NCI-H526 treated with DMSO at 0.1 percent for 48 hours (cell line): ENCODE measurements around the gene RPP38.
A peak's percentile ranks its signal among the peaks of the same experiment; 100 is the strongest.

Experiments
- DNase-seq: peaks from one replicate; lab custom pipeline; 2025; lab: John Stamatoyannopoulos, UW

Gene RPP38

DNA sequence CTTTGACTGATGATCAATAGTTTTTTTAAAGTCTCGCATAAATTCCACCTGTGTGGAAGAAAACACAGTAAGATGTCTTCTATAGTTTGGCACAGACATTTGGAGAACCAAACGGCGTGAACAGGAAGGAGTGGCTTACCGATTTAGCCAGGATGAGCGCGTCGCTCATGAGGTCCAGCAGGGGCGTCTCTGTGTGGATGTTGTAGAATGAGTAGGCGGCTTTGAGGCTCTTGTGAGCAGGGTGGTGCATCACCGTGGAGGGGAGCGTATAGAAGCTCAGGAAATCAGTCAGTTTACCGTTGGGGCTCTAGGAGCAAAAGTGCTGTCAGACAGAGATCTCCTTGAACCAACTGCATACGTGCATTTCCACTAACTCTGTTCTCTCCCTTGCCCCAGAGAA, 15.5 kb downstream of the RPP38 start:
- no peak for DNase-seq

DNA sequence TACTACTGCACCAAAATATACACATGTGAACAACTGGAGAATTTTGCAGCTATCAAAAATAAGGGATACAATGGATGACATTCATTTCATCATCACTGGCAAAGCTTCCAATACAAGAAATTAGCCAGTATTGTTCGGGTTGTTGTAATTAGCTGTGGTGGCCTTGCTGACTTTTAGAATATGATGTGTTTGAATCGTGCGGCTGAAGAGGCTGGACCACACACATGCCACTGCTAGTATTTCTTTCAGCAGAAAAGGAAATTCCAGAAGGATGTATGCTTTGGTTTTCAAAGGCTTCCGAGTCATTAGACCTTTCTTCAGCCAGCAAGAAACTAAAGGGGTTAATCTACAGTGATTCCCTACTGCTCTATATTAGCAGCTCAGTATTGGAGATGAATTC, 16.6 kb downstream of the RPP38 start:
- DNase-seq = no peak

DNA sequence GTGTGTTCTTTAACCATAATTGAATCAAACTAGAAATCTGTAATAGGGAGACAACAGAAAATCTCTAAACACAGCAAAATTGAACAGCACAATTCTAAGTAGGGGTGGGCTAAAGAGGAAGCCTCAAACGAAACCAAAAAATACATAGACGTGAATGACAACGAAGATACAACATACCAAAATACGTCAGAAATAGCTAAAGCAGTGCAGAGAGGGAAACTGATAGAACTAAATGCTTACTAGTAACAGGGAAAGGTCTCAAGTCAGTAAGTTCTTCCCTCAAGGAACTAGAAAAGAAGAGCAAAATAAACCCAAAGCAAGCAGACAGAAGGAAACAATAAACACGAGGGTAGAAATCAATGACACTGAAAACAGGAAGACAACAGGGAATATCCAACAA, 19.1 kb downstream of the RPP38 start:
- no peak for DNase-seq

DNA sequence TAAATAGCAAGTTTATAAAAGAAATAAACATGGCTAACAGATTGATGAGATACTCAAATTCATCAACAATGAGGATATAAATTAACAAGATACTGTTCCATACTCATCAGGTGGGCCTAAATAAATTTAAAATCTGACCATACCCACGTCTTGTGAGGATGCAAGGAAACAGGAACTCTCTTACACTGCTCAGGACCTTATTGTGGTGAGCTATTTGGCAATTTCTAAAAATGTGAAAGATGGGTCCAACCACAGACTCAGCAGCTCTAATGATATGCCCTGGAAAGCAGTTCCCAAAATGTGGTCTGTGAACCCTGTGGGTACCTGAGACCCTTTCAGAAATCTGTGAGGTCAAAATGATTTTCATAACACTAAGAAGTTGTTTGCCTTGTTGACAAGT, 21.5 kb downstream of the RPP38 start:
- DNase-seq = no peak

DNA sequence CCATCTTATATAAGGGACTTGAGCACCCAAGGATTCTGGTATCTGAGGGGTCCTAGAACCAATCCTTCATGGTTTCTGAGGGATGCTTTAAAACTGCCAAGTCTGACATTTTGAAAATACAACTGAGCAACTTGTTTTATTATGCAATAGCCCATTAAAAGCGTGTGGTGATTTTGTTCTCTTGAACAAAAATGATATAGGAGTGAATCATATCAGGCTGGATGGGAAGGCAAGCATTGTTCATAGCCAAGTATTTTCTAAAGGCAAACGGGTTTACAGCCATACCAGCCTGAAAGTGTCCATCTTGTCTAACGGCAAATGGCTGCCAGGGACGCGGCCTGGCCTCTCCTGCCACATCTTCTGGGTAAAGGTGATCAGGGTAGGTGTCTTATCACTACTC, 23.4 kb downstream of the RPP38 start:
- no peak for DNase-seq

DNA sequence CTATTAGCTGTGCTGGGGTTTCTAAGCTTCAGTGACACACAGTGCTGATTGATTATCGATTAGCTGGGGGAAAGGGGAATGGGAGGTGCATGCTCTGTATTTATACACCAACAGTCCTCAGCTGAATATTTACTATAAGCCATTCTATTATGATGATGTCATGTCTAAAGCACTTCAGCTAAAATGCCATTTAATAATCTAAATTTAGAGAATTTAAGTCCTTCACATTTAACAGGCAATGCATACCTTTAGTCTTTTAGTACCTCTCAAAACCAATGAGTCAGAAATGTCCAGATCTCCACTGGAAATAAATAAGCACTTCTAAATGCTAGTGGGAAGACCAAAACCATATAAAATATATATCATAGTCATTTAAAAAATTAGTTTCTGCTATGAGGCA, 24.6 kb downstream of the RPP38 start:
- DNase-seq = no peak

DNA sequence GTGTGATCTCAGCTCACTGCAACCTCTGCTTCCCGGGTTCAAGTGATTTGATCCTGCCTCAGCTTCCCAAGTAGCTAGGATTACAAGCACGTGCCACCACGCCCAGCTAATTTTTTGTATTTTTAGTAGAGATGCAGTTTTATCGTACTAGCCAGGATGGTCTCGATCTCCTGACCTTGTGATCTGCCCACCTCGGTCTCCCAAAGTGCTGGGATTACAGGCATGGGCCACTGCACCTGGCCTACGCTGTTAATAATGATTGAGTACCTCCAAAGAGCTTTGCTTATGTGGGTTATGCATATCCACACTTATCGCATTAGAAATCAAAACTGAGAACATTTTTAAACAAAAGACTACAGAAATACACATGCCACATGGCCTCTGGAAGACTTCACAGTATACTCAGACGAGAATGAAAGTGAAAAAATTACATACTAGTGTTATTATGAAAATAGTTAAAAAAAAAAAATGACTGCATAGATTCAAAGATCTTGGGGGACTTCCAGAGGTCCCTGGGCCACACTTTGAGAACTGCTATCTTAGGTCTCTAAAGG, 25.4 kb downstream of the RPP38 start:
- no peak for DNase-seq

DNA sequence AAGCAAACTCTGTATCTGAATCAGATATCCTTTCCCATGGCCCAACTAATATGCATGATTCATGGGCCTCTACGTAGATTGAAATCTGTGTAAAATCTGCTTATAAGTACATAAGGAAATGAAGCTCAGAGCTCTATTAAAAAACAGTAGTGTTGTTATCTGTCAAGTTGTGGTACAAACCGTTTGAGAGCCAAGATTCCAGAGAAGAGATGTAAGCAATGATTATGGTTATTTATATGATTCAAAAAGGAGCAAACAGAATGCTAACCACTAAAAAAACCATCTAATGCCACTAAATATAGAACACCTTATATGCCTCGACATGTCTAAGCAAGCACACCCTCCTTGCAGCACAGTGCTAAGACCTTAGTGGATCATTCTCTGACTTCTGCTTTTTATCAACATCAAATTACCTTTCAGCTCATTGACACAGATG, 26.6 kb downstream of the RPP38 start:
- DNase-seq = no peak

DNA sequence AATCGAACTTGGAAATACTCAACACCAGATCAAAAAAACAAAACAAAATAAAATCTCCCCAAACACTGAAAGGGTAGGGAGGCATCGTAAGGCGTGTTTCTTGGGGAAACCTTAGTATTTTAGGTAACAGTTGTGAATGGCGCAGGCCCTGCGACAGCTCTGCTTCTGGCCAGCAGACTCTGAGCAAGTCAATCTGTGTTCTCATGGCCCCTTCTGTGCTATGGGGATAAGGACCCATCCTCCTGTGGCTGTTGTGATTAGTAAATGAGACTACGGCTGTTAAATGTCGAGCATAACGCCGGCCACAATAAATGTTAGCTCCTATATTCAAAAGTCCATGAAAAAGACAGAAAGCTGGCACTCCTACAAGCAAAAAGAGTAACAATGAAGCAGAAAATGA, 27.0 kb downstream of the RPP38 start:
- DNase-seq = no peak

DNA sequence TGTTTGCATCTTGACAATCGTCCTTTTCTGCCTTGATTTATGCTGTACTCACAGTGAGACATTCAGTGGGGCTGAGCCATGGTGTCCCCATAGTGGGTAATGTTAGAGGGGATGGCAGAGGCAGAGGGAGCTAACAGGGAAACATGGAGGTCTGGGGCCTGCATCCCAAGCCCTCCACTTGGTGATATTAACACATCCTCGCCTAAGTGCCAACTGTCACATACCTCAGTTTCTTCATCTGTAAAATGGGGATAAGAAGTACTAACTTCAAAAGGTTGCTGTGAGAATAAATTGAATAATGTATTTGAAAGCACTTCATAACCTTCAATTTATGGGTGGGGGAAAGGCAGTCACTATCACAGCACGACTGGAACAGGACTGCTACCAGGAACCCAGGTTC, 27.8 kb downstream of the RPP38 start:
- no peak for DNase-seq

DNA sequence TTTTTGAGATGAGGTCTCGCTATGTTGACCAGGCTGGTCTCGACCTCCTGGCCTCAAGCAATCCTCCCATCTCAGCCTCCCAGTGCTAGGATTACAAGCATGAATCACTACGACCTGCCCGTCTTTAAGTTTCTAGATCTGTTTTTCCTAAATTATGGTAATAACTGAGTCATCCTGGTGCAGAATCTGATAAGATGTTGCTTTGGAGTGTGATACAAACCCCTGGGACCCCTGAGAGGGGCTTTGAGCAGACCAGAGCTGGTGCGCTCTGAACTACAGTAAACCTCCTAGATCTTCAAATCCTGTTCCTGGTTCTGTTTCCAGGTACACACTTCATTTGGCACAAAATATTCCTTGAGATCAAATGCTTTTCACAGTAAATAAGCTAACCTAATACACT, 34.2 kb downstream of the RPP38 start:
- no peak for DNase-seq

DNA sequence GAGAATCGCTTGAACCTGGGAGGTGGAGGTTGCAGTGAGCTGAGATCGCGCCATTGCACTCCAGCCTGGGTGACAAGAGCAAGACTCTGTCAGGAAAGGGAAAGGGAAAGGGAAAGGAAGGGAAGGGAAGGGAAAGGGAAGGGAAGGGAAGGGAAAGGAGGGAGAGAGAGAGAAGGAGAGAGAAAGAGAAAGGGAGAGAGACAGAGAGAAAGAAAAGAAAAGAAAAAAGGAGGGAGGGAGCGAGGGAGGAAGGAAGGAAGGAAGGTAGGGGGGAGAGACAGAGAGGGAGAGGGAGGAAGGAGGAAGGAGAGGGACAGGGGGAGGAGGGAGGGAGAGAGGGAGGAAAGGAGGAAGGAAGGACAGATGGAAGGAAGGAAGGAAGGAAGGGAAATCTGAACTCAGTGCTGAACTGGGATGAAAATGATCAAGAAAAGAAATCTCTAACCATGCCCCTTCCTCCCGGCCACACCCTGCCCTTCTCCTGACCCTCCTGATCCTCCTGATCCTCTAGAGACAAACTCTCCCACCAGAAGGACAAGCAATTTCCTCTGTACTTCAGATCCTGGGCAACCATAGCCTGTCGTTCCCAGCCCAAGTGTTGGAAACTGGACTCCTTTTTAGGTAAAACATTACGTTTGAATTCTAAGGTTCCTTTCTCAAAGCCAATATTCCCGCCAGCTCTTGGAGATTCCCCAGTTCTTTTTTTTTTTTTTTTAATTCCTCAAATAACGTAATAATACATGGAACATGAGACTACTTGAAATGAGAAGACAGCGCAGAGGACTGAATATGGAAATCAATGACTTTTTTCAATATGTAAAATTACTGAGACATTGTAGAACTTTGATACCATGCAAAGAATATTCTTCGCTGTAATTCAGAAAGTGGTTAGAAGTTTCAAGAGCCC, 39.2 kb downstream of the RPP38 start:
- no peak for DNase-seq

DNA sequence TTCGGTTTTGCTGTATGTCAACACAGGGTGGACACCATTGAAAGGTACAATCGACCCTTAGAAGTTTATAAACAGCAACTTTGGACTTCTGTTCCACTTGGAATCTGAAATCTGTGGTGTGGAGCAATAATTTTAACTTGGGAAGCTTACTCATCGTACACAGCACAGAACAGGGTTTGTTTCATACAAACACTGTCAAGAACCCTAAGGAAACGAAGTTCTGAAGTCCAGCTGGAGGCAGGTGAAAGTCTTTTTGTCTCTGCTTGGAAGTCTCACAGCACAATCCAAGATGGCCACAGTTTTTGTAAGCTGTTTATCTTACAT, 39.8 kb downstream of the RPP38 start:
- no peak for DNase-seq

DNA sequence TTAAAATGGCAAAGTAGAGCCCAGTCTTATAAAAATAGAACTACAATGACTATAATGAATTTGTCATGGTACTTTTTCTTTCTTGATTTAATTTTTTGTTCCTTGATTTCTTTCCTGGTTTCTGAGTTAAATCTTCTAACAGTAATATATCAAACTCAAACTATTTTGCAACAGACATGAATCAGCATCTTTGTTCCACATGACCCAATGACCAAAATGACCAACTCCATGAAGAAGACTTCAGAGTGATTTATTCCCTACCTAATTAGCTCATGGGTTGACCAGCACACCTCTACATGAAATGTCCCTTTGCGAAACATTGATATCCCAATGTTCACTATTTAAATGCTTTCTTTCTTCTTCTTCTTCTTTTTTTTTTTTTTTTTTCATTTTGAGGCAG, 40.5 kb downstream of the RPP38 start:
- DNase-seq = no peak

DNA sequence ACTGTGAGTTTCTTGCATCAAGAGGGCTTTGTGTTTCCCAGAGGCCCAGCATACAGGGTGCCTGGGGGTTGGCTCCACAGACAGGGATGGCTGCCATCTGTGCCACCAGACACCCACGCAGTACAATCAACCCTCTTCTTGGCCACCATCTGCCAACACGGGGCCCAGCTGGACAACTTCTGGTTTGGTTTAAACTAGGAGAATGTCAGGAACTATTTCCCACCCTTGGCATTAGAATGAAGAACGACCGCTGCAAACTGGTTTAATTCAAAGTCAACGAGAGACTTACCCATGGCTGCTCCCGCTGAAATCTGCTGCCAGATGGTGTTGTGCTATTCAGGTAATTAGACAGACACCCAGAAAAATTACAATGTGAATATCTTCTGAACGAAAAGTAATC, 43.5 kb downstream of the RPP38 start:
- no peak for DNase-seq

DNA sequence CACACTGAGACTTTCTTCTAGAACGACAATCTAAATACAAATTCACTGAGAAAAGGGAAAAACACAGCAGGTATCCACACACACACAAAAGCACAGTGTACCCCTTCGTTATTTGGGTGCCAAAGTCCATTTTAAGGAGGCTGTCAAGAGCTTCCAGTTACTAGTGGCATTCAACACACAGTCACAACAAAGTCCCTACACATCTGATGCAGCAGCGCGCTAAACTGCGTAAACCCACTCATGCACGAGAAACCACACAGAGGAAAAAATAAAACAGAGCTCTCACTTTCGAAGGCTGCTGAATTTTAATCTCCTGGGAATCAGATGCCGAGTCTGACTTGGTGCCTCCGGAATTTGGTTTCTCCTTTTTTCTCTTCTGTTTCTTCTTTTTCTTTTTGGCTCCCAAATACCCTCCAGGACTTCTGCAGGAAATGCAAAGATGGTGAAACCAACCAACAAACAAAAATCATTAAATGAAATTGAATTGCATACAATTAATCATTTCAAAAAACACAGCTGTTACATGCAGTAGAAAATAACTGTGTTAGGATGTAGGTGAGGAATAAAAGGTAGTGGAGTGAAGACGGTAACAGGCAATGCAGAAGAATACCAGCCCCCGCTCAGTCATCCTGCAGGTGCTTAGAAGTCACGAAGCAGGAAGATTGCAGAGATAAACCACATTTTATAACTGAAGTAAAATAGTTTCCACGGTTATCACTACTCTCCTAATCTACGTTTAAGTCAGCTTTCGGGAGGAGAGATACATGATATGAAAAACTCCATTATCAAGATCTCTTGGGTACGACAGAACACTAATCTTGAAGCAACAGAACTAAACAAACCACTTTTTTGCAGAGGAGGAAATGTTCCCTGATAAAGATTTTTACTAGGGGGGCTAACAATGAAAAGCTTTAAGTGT, 44.2 kb downstream of the RPP38 start:
- DNase-seq = peak; percentile 0

DNA sequence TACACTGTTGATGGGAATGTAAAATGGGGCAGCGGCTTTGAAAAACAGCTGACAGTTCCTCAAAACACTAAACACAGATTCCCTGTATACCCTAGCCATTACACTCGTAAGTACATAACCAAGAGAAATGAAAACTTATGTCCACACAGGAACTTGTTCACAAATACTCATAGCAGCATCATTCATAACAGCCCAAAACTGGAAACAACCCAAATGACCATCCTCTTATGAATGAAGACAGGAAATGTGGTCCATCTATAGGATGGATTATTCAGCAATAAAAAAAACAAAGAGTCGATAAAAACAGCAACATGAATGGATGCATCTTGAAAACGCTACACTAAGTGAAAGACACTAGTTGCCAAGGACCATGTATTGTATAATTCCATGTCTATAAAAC, 47.6 kb downstream of the RPP38 start:
- no peak for DNase-seq

DNA sequence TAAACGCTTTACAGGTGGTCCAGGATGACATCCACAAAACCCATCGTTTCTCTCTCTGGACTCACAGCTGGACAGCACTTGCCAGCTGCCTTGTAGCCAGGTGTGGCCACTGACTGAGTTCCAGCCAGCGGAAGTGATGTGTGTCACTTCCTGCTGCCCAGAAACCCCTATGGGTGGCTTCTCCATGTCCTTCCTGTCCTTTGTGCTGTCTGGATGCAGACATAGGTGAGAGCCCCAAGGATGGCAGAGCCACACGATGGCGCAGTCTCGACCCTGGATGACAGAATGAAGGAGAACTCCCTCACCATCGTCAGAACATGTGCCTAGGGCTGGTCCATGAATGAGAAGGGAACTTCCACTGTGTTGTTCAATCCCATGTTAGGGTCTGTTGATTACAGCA, 49.2 kb downstream of the RPP38 start:
- DNase-seq = no peak

DNA sequence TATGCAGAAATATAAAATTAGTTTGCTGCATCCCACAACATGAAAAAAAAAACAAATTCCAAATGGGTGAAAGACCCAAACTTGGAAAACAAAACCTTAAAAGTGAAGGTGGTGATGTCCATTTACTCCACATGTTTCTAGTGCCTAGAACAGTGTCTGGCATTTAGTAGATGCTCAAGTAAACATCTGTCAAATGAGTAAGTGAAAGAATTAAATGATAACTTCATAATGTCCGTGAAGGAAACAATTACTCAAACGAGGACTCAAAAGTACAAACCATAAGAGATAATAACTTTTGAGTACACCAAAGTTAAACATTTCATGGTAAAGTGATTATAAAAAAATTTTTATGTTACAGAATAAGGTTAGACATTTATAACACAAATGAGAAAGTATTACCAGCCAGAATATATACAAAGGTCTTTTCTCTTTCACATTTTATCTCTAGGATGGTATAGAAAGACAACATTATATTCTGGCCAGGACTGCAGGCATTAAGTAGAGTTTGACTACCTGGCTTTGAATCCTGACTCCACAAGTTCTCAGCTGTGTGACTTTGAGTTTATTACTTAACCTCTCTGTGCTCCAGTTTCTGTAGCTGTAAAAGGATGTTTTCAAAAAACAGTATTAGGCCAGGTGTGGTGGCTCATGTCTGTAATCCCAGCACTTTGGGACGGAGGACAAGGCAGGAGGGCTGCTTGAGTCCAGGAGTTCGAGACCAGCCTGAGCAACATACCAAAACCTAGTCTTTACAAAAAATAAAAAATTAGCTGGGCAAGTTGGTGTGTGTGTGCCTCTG, 50.6 kb downstream of the RPP38 start:
- no peak for DNase-seq

DNA sequence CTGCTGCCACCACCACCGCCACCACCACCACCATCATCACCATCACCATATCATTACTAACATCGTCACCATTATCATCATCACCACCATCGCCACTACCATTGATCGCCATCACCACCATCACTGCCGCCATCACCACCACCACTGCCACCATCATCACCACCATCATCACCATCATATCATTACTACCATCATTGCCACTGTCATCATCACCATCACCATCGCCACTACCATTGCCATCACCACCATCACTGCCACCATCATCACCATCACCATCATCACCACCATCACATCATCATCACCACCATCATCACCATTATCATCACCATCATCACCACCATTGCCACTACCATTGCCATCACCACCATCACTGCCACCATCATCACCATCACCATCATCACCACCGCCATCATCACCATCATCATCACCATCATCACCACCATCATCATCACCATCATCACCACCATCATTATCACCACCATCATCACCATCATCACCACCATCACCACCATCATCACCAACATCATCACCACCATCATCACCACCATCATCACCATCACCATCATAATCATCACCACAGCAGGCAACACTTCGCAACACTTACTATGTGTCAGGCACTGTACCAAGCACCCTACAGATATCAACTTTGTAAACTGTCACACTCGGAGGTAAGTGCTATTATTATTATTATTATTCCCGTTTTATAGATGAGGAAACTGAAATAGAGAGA, 52.1 kb downstream of the RPP38 start:
- DNase-seq = no peak

DNA sequence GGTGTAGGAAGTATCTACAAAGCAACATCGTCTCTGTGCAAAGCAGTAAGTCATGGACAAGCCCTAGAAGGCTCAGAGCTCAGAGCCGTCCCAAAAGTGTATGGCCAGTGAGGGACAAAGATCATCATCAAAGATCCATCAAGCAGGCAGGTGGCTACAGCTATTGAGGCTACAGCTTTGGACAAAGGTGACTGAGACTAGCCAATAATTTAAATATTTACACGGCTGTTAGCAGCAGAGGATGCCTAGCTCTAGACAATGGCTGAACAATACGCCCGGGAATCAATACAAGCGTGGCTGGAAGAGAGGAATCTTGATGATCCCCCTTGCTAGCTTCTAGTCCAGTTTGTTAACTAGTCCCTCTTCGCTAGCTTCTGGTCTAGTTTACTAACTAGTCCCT, 53.4 kb downstream of the RPP38 start:
- no peak for DNase-seq
